Stimulated activated CD4-positive, alpha-beta T cell treated with anti-CD3 and anti-CD28 coated beads, TNF-alpha, amount 100 ng/mL, for 4 hours (primary cell): ENCODE measurements around the gene THBD.

Experiments
- DNase-seq, 3 experiments: peaks; one replicate each; pipeline ENCODE4 v3.0.0-alpha.2; 2020; ENCODE audit warnings: low read depth in 3 of 3

Gene THBD

GRCh38 chr20:23011008-23011721, 38.3 kb downstream of the THBD start:
- no peak for DNase-seq

- DNase-seq = no peak
Observed at GRCh38 chr20:23010096-23010495, 39.4 kb downstream of the THBD start.

GRCh38 chr20:23009636-23010035, 39.8 kb downstream of the THBD start:
- no peak for DNase-seq

GRCh38 chr20:23008667-23009066, 40.8 kb downstream of the THBD start:
- no peak for DNase-seq

GRCh38 chr20:23007886-23008655, 41.4 kb downstream of the THBD start:
- DNase-seq = no peak

- DNase-seq = no peak
Observed at GRCh38 chr20:23007462-23007861, 42.0 kb downstream of the THBD start.

GRCh38 chr20:23005776-23006175, 43.7 kb downstream of the THBD start:
- no peak for DNase-seq

- no peak for DNase-seq
Observed at GRCh38 chr20:23003881-23004460, 45.5 kb downstream of the THBD start.

- DNase-seq = no peak
Observed at GRCh38 chr20:23003077-23003635, 46.3 kb downstream of the THBD start.

GRCh38 chr20:23002276-23002675, 47.2 kb downstream of the THBD start:
- DNase-seq = no peak

GRCh38 chr20:23000232-23000947, 49.1 kb downstream of the THBD start:
- DNase-seq = no peak

GRCh38 chr20:22999756-23000155, 49.7 kb downstream of the THBD start:
- DNase-seq = no peak

GRCh38 chr20:22998476-22998875, 51.0 kb downstream of the THBD start:
- DNase-seq = no peak

- DNase-seq = no peak
Observed at GRCh38 chr20:22995923-22996322, 53.5 kb downstream of the THBD start.
